ENCODE results near the gene APOD. TPM values are rescaled to one million over a fixed set of nuclear protein-coding genes. Genes with fewer than 3 reads are reported as not detected.
"Not testable (repeated sequence)": the region's sequence is repeated elsewhere in the genome, so short reads cannot be mapped to it uniquely, and the experiment has no call there.

APOD gene
- total RNA-seq, 1 experiment from 2014 or later, result not detected

DNA sequence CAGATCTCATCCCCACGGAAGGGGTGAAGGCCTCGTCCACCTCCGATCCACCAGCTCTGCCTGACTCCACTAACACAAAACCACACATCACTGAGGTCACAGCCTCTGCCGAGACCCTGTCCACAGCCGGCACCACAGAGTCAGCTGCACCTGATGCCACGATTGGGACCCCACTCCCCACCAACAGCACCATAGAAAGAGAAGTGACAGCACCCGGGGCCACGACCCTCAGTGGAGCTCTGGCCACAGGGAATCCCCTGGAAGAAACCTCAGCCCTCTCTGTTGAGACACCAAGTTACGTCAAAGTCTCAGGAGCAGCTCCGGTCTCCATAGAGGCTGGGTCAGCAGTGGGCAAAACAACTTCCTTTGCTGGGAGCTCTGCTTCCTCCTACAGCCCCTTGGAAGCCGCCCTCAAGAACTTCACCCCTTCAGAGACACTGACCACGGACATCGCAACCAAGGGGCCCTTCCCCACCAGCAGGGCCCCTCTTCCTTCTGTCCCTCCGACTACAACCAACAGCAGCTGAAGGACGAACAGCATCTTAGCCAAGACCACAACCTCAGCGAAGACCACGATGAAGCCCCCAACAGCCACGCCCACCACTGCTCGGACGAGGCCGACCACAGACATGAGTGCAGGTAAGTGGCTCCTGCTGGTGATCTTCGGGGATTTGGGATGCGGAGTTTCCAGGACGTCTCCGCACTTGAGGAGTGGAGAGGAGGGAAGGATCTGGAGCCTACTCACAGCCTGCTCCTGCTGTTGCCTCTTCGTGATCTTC is 36.0 kb upstream of the APOD start:
- CTCF ChIA-PET, result interaction anchor here (0.6 to 1.1 kb wide), 2 partner anchors 37 to 106 kb away, joined by 3 read pairs; no protein-coding TSS in a partner anchor
- not testable (repeated sequence) for H3K27ac Mint-ChIP-seq (ENCODE audit: unreplicated experiment); H3K27me3 Mint-ChIP-seq (ENCODE audit: unreplicated experiment); DNase-seq; H3K4me3 Mint-ChIP-seq (ENCODE audit: low read depth, unreplicated experiment); H3K36me3 Mint-ChIP-seq (ENCODE audit: insufficient read depth, unreplicated experiment); H3K9me3 Mint-ChIP-seq (ENCODE audit: low read depth, unreplicated experiment); BruUV-seq (replicated peaks); H3K4me1 Mint-ChIP-seq (ENCODE audit: low read depth, unreplicated experiment)
- intact Hi-C loops (cut with micrococcal nuclease; ENCODE audit: unreplicated experiment), result loop anchor here (10.0 kb wide), 1 partner anchor 125 kb away; no protein-coding TSS in a partner anchor

DNA sequence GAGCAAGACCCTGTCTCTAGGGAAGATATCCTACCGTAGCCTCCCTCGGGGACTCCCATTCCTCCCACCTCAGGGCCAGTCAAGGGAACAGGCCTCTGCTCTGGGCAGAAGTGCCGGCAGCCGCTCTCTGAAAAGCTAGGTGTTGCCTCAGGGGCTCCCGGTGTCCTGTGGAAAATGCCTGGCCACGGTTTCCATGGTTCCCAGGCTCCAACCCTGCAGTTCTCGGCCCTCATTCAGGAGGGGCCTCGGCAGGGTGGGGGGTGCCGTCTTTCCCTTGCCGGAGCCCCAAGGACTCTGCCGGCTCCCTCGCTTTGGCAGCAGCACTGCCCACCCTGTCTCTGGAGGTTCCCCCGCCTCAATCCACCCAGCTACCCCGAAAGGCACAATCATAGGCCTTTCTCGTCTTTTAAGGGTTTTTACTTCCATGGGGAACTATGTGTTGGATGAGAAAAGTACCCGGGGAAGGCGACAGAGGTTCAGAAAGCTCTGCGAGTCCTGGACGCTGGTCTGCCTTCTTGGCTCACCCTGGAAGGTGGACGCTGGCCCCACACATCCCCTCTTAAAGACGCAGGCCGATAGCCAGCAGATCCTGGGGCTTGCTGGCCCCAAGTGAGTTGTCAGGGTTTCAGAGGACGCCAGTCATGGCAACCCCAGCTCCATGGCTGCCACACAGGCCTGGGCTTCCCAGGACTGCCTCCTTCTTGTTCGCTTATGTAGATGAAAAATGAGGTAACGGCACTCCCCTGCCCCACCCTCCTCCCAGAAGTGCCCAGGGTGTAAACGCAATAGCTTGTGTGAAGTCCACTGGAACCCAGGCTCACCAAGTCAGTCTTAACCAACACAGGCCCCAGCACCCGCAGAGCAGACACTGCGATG is 34.3 kb upstream of the APOD start:
- CTCF ChIA-PET; H3K27me3 Mint-ChIP-seq (ENCODE audit: unreplicated experiment); intact Hi-C loops (cut with micrococcal nuclease; ENCODE audit: unreplicated experiment); H3K27ac Mint-ChIP-seq (ENCODE audit: unreplicated experiment); BruUV-seq (replicated peaks); H3K4me1 Mint-ChIP-seq (ENCODE audit: low read depth, unreplicated experiment); DNase-seq; H3K9me3 Mint-ChIP-seq (ENCODE audit: low read depth, unreplicated experiment); H3K36me3 Mint-ChIP-seq (ENCODE audit: insufficient read depth, unreplicated experiment); H3K4me3 Mint-ChIP-seq (ENCODE audit: low read depth, unreplicated experiment): not testable (repeated sequence)

DNA sequence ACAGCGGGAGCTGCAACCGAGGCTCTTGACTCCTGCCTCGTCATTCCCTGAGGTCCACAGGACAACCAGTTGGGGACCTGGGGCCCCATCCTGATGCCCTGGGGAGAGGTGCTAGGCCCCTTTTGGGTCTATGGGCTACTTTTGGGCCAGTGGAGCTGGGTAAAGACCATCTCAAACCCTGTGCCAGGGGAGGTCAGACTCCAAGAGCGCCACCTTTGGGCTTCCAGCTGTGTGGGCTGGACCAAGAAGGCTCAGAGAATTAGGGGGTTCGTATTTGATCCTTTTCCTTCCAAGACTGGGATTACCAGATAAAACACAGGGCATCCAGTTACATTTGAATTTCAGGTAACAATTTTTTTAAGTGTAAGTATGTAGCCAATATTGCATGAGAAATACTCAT is 33.4 kb upstream of the APOD start:
- BruUV-seq (replicated peaks); H3K4me3 Mint-ChIP-seq (ENCODE audit: low read depth, unreplicated experiment); H3K9me3 Mint-ChIP-seq (ENCODE audit: low read depth, unreplicated experiment); H3K36me3 Mint-ChIP-seq (ENCODE audit: insufficient read depth, unreplicated experiment); intact Hi-C loops (cut with micrococcal nuclease; ENCODE audit: unreplicated experiment); DNase-seq; H3K4me1 Mint-ChIP-seq (ENCODE audit: low read depth, unreplicated experiment); CTCF ChIA-PET; H3K27ac Mint-ChIP-seq (ENCODE audit: unreplicated experiment): not testable (repeated sequence)
- peaks cover 11% of the 10 kb centered on the region for H3K27me3 Mint-ChIP-seq (ENCODE audit: unreplicated experiment)

DNA sequence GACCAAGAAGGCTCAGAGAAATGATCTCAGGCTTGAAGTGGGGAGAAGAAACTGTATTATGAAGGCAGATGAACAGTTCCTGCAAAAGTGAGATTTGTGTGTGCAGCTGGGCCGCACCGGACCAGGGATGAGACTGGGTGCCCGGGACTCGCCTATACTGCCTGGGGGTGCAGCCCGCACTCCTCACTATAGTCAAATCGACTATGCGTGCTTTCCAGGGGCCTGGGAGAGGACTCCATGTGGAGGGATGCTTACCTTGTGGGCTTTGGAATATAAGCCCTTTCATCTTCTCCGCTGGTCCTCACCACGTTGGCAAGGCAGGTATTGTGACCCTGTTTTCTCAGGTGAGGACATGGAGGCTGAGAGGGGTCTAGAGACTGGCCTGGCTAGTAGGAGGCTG is 32.9 kb upstream of the APOD start:
- DNase-seq, result no peak
- Mint-ChIP-seq H3K4me3 (ENCODE audit: low read depth, unreplicated experiment) (no peak overlapping the region), H3K36me3 (ENCODE audit: insufficient read depth, unreplicated experiment) (no peaks in the 10 kb centered on the region), H3K4me1 (ENCODE audit: low read depth, unreplicated experiment) (no peaks in the 10 kb centered on the region), H3K27ac (ENCODE audit: unreplicated experiment) (no peak overlapping the region), H3K27me3 (ENCODE audit: unreplicated experiment) (peaks cover 16% of the 10 kb centered on the region), H3K9me3 (ENCODE audit: low read depth, unreplicated experiment) (peaks cover 4% of the 10 kb centered on the region)
- intact Hi-C loops (cut with micrococcal nuclease; ENCODE audit: unreplicated experiment), result no loop called here
- CTCF ChIA-PET, result no interaction called here
- no TSS peak for BruUV-seq (replicated peaks)
- no peak for TF ChIP-seq CTCF (IDR thresholded peaks at IDR 0.05; ENCODE audit: unreplicated experiment)

DNA sequence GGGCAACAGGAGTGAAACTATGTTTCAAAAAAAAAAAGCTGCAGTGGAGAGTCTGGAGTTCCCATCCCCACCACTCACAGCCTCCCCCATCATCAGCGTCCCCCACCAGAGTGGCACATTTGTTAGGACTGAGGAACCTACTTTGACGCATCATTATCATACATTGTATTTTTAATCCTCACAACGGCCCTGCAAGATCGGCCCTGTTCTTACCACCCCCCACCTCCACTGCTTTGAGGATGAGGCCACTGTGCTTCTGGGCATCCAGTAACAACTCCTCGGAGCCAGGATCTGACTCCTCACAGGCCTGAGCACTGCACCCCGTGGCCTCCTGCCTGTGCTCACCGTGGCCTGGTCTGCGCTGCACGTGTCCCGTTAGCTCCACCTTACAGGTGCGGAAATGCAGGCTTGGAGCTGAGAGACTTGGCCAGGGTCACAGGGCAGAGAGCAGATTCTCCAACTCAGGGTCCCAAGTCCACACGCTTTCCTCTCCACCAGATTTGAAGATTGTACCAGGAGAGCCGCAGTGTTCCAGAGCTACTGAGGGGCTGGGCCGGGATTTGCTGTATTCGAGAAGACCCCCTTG is 32.3 kb upstream of the APOD start:
- H3K4me3 Mint-ChIP-seq (ENCODE audit: low read depth, unreplicated experiment); BruUV-seq (replicated peaks); H3K4me1 Mint-ChIP-seq (ENCODE audit: low read depth, unreplicated experiment); H3K9me3 Mint-ChIP-seq (ENCODE audit: low read depth, unreplicated experiment); CTCF ChIA-PET; DNase-seq; H3K27ac Mint-ChIP-seq (ENCODE audit: unreplicated experiment); intact Hi-C loops (cut with micrococcal nuclease; ENCODE audit: unreplicated experiment); H3K36me3 Mint-ChIP-seq (ENCODE audit: insufficient read depth, unreplicated experiment): not testable (repeated sequence)
- H3K27me3 Mint-ChIP-seq (ENCODE audit: unreplicated experiment), result peaks cover 22% of the 10 kb centered on the region

- BruUV-seq (replicated peaks), result TSS peak; percentile 66
These were observed 31.1 kb upstream of the APOD start for GRCh38 chr3:195614672-195615504.

More at GRCh38 chr3:195614672-195615504, 31.1 kb upstream of the APOD start:
- H3K36me3 Mint-ChIP-seq (ENCODE audit: insufficient read depth, unreplicated experiment); H3K27ac Mint-ChIP-seq (ENCODE audit: unreplicated experiment); H3K9me3 Mint-ChIP-seq (ENCODE audit: low read depth, unreplicated experiment); intact Hi-C loops (cut with micrococcal nuclease; ENCODE audit: unreplicated experiment); DNase-seq; H3K4me1 Mint-ChIP-seq (ENCODE audit: low read depth, unreplicated experiment): not testable (repeated sequence)
- H3K27me3 Mint-ChIP-seq (ENCODE audit: unreplicated experiment), result peaks cover 33% of the 10 kb centered on the region
- CTCF ChIA-PET, result interaction anchor here (0.6 kb wide), 1 partner anchor 1782 kb away, joined by 3 read pairs; no protein-coding TSS in a partner anchor
- peak overlapping the region; percentile 53 for H3K4me3 Mint-ChIP-seq (ENCODE audit: low read depth, unreplicated experiment)

Measured in Calu3 (cell line).